Upper lobe of right lung (tissue), 1 donor: ENCODE data around the gene PRKAA2. TPM values are rescaled to one million over a fixed set of nuclear protein-coding genes. Genes with fewer than 3 reads are reported as not detected.
"Not testable (repeated sequence)": the region's sequence is repeated elsewhere in the genome, so short reads cannot be mapped to it uniquely, and the experiment has no call there.

ENCODE experiments used
- ATAC-seq: fragments of 200-7000 bp; cut with Tn5 transposase; one replicate; pipeline ENCODE4 v1.9.1; 2020; ENCODE audit warnings: mild to moderate bottlenecking, moderate library complexity
- DNase-seq: peaks from one replicate; pipeline ENCODE4 v3.0.0-alpha.2; 2020
- H3K27ac ChIP-seq: fragments of 200-600 bp; one replicate; pipeline ENCODE4 v1.8.0; 2022
- H3K27me3 ChIP-seq: fragments of 200-600 bp; one replicate; pipeline ENCODE4 v1.8.0; 2022; ENCODE audit warnings: mild to moderate bottlenecking
- H3K36me3 ChIP-seq: fragments of 200-600 bp; one replicate; pipeline ENCODE4 v1.8.0; 2022
- H3K4me1 ChIP-seq: fragments of 200-600 bp; one replicate; pipeline ENCODE4 v1.8.0; 2022
- H3K4me3 ChIP-seq: fragments of 200-600 bp; one replicate; pipeline ENCODE4 v1.8.0; 2022; ENCODE audit warnings: mild to moderate bottlenecking
- H3K9me3 ChIP-seq: fragments of 200-600 bp; one replicate; pipeline ENCODE4 v1.8.0; 2022
- intact Hi-C: fragments of 100-400 bp; cut with DNase I; formaldehyde crosslinking; loops from one replicate; pipeline ENCODE4 v1.11.0; 2022
- long read RNA-seq: library from polyadenylated mRNA; unstranded; transcript quantifications from one replicate; pipeline ENCODE4 v2.0.0, GENCODE V29; 2021
- total RNA-seq: library from RNA; stranded (reverse); fragmentation: NEBNext Ultra II Directional; extraction: Animal tissue kit (Norgen Biotek cat#: 25700); gene quantifications from one replicate; pipeline ENCODE4 v1.2.1, GENCODE V29; 2021
- TF ChIP-seq, protein P1 (sequence below): fragments of 200-600 bp; IDR thresholded peaks from one replicate; pipeline ENCODE4 v1.8.0; 2022; ENCODE audit warnings: antibody characterized with exemption
- donor health status: DM: no; HTN: yes; CAD: no; lungs with severe emphysema.

PRKAA2 gene
- total RNA-seq = 3.8 TPM
- long read RNA-seq, full-length matches to known transcripts = 1 of 7 reads
- long read RNA-seq, partial matches to known transcripts = 0 of 7 reads
- long read RNA-seq, other reads (novel, unspliced or antisense) = 6 of 7 reads

DNA sequence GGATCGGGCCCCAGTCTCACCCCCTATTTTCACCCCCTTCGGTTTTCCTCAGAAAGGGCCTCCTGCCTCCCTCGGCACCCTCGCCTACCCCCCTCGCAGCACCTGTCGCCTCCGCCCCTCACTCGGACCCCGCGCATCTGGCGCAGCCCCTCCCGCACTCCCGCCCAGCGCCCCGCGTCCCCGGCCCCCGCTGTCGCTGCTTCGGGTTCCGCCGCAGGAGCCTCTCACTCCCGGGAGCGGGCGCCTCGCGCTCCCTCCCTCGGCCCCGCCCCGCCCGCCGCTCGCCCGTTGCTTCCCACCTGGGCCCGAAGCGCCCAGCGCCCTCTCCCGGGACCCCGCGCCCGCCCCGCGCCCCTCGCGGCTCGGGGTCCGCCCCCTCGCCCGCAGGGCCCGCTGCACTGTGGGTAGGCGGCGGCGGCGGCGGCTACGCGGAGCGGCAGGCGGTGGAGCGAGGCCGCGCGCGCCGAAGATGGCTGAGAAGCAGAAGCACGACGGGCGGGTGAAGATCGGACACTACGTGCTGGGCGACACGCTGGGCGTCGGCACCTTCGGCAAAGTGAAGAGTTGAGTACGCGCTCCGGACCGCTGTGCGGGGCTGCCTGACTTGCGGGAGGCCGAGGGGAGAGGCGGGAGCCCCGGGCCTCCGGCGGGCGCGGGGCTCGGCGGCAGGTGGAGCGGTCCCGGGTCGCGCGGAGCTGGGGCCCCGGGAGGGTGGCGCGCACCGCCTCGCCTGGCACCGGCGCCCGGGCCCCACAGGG is at the start of gene PRKAA2:
PRKAA2 (plus strand) TSS at position 396 of the 758 bp plus-strand sequence; CDS start at position 470, 74 bp downstream.
- intact Hi-C loops = no loop called here

GRCh38 chr1:56595397-56596191 is 49.5 kb upstream of the PRKAA2 start:
- not testable (repeated sequence) for ATAC-seq

More for the DNA sequence above, at the start of gene PRKAA2:
- DNase-seq (peak; percentile 69), ATAC-seq (peak; percentile 91)
- Histone ChIP-seq H3K4me3 (peak within 1 kb of the TSS; percentile 53), H3K9me3 (no peaks in the 10 kb centered on the region), H3K4me1 (no peaks in the 10 kb centered on the region), H3K27me3 (peaks cover 4% of the 10 kb centered on the region), H3K27ac (peak within 1 kb of the TSS; percentile 42), H3K36me3 (no peaks in the 10 kb centered on the region)
- TF ChIP-seq, protein P1, sequence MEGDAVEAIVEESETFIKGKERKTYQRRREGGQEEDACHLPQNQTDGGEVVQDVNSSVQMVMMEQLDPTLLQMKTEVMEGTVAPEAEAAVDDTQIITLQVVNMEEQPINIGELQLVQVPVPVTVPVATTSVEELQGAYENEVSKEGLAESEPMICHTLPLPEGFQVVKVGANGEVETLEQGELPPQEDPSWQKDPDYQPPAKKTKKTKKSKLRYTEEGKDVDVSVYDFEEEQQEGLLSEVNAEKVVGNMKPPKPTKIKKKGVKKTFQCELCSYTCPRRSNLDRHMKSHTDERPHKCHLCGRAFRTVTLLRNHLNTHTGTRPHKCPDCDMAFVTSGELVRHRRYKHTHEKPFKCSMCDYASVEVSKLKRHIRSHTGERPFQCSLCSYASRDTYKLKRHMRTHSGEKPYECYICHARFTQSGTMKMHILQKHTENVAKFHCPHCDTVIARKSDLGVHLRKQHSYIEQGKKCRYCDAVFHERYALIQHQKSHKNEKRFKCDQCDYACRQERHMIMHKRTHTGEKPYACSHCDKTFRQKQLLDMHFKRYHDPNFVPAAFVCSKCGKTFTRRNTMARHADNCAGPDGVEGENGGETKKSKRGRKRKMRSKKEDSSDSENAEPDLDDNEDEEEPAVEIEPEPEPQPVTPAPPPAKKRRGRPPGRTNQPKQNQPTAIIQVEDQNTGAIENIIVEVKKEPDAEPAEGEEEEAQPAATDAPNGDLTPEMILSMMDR = no peak

GRCh38 chr1:56610097-56610496 is 35.0 kb upstream of the PRKAA2 start:
- intact Hi-C loops, H3K4me1 ChIP-seq, ATAC-seq, H3K36me3 ChIP-seq, H3K27ac ChIP-seq, H3K27me3 ChIP-seq, DNase-seq, H3K4me3 ChIP-seq, H3K9me3 ChIP-seq: not testable (repeated sequence)

More at GRCh38 chr1:56595397-56596191, 49.5 kb upstream of the PRKAA2 start:
- H3K36me3 ChIP-seq, H3K27me3 ChIP-seq, H3K4me3 ChIP-seq, DNase-seq, H3K9me3 ChIP-seq, H3K27ac ChIP-seq, intact Hi-C loops, H3K4me1 ChIP-seq: not testable (repeated sequence)

DNA sequence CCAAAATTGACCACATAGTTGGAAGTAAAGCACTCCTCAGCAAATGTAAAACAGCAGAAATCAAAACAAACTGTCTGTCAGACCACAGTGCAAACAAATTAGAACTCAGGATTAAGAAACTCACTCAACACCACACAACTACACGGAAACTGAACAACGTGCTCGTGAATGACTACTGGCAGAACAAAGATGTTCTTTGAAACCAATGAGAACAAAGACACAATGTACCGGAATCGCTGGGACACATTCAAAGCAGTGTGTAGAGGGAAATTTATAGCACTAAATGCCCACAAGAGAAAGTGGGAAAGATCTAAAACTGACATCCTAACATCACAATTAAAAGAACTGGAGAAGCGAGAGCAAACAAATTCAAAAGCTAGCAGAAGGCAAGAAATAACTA is 34.3 kb upstream of the PRKAA2 start:
- ATAC-seq, H3K36me3 ChIP-seq, DNase-seq, H3K9me3 ChIP-seq, H3K4me1 ChIP-seq, H3K4me3 ChIP-seq, H3K27ac ChIP-seq, intact Hi-C loops, H3K27me3 ChIP-seq: not testable (repeated sequence)

GRCh38 chr1:56617141-56617540 is 28.0 kb upstream of the PRKAA2 start:
- DNase-seq = no peak
- Histone ChIP-seq H3K4me3 (no peak overlapping the region), H3K36me3 (no peaks in the 10 kb centered on the region), H3K9me3 (no peaks in the 10 kb centered on the region), H3K27ac (no peak overlapping the region), H3K4me1 (no peaks in the 10 kb centered on the region), H3K27me3 (no peaks in the 10 kb centered on the region)
- ATAC-seq = no peak
- TF ChIP-seq, protein P1 = no peak
- intact Hi-C loops = no loop called here

DNA sequence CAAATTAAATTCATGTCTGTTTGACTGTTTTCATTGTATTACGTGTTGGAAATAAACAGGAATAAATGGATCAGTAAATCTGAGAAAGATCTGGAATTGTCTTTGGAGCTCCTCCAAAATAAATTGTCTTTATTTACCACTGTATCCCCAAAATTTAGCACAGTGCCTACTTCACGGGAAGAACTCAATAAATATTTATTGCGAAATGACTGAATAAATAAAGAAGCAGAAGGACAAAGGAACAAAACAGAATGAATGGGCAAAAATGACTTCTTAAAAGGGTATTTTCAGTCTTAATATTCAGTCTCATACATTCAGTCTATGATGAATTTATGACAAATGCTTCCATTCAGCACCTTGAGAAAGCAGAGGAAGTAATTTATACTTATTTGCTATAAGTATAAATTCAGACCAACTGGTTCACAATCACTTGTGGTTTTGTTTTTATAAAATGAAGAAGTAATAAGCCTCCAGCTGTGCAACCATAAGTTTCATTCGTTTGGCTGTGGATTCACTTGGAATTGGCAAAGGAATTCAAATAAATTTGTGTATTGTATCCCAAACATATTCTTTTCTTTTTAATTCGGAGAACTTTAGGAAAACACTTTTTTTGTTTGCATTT is 19.2 kb upstream of the PRKAA2 start:
- intact Hi-C loops = no loop called here
- Histone ChIP-seq H3K4me1 (no peaks in the 10 kb centered on the region), H3K27me3 (no peaks in the 10 kb centered on the region), H3K36me3 (no peaks in the 10 kb centered on the region), H3K4me3 (no peak overlapping the region), H3K9me3 (no peaks in the 10 kb centered on the region), H3K27ac (no peak overlapping the region)
- DNase-seq (no peak), ATAC-seq (no peak)
- TF ChIP-seq, protein P1 = no peak
